DND-41 (cell line): Measurements from ENCODE around the gene EXOC4.

Source experiments
- ATAC-seq: fragments of 200-7000 bp; cut with Tn5 transposase; 3 replicates; pipeline ENCODE4 v1.9.1; 2021; ENCODE audit warnings: low read depth; ENCODE audit not compliant: insufficient read depth
- DNase-seq: peaks from one replicate; pipeline ENCODE4 v3.0.0-alpha.2; 2020
- H2AFZ ChIP-seq: 2 replicates; pipeline ENCODE4 v1.6.0; 2012; ENCODE audit warnings: low read depth, low read length
- H3K27ac ChIP-seq: 2 replicates; pipeline ENCODE4 v1.5.1; 2012; ENCODE audit warnings: low read length, inconsistent platforms
- H3K27me3 ChIP-seq: fragments of 200-600 bp; sonication (generic); 2 replicates; pipeline ENCODE4 v1.6.0; 2012; ENCODE audit warnings: low read length, mild to moderate bottlenecking, inconsistent platforms; ENCODE audit not compliant: insufficient read depth, poor library complexity
- H3K36me3 ChIP-seq: 2 replicates; pipeline ENCODE4 v1.5.1; 2012; ENCODE audit warnings: low read length, inconsistent platforms; ENCODE audit not compliant: insufficient read depth
- H3K4me1 ChIP-seq: 2 replicates; pipeline ENCODE4 v1.5.1; 2012; ENCODE audit warnings: mild to moderate bottlenecking, low read length; ENCODE audit not compliant: insufficient read depth
- H3K4me2 ChIP-seq: 2 replicates; pipeline ENCODE4 v1.6.0; 2012; ENCODE audit warnings: mild to moderate bottlenecking, moderate library complexity, low read length, inconsistent platforms; ENCODE audit not compliant: insufficient read depth
- H3K4me3 ChIP-seq, 2 experiments: fragments of 200-600 bp in 1 of 2; shearing (Covaris generic) in 1 of 2; 2 replicates each; pipeline ENCODE4 v1.5.1; 2012 to 2016; ENCODE audit warnings: inconsistent platforms in 2 of 2, low read length in 2 of 2, mild to moderate bottlenecking in 2 of 2, low read depth in 1 of 2, moderate library complexity in 1 of 2
- H3K79me2 ChIP-seq: 2 replicates; pipeline ENCODE4 v1.6.0; 2012; ENCODE audit warnings: low read length, inconsistent platforms; ENCODE audit not compliant: insufficient read depth
- H3K9ac ChIP-seq: 2 replicates; pipeline ENCODE4 v1.6.0; 2012; ENCODE audit warnings: low read depth, mild to moderate bottlenecking, inconsistent platforms, low read length, moderate library complexity
- H3K9me3 ChIP-seq: 2 replicates; pipeline ENCODE4 v1.5.1; 2012; ENCODE audit warnings: low read length, moderate library complexity, mild to moderate bottlenecking, inconsistent platforms; ENCODE audit not compliant: insufficient read depth, severe bottlenecking
- H4K20me1 ChIP-seq: 2 replicates; pipeline ENCODE4 v1.6.0; 2012; ENCODE audit warnings: low read length; ENCODE audit not compliant: insufficient read depth
- EZH2 ChIP-seq: IDR thresholded peaks from 3 replicates; pipeline ENCODE4 v1.6.1; 2012; ENCODE audit warnings: borderline replicate concordance, low read depth, mild to moderate bottlenecking, moderate library complexity, low read length, inconsistent platforms; ENCODE audit not compliant: severe bottlenecking
- TF ChIP-seq, protein P1 (sequence below): IDR thresholded peaks from 2 replicates; pipeline ENCODE4 v1.5.1; 2012; ENCODE audit warnings: borderline replicate concordance, low read length, moderate library complexity, mild to moderate bottlenecking; ENCODE audit not compliant: poor library complexity, severe bottlenecking; ENCODE audit errors: extremely low read depth

EXOC4 gene

GRCh38 chr7:133921635-133922182 lies 668.8 kb downstream of the EXOC4 start:
- Histone ChIP-seq H3K4me1 (no peaks in the 10 kb centered on the region), H4K20me1 (no peaks in the 10 kb centered on the region; the same call in 1 of the 2 replicates), H3K79me2 (no peaks in the 10 kb centered on the region), H3K27me3 (no peaks in the 10 kb centered on the region), H3K27ac (no peak overlapping the region), H3K36me3 (peaks cover 6% of the 10 kb centered on the region; the same call in 1 of the 2 replicates), H3K4me2 (no peak overlapping the region), H3K9me3 (peaks cover 8% of the 10 kb centered on the region), H3K9ac (no peak overlapping the region), H3K4me3 (no peak overlapping the region), H2AFZ (no peak overlapping the region)
- DNase-seq (no peak), ATAC-seq (no peak)
- TF ChIP-seq, protein P1, sequence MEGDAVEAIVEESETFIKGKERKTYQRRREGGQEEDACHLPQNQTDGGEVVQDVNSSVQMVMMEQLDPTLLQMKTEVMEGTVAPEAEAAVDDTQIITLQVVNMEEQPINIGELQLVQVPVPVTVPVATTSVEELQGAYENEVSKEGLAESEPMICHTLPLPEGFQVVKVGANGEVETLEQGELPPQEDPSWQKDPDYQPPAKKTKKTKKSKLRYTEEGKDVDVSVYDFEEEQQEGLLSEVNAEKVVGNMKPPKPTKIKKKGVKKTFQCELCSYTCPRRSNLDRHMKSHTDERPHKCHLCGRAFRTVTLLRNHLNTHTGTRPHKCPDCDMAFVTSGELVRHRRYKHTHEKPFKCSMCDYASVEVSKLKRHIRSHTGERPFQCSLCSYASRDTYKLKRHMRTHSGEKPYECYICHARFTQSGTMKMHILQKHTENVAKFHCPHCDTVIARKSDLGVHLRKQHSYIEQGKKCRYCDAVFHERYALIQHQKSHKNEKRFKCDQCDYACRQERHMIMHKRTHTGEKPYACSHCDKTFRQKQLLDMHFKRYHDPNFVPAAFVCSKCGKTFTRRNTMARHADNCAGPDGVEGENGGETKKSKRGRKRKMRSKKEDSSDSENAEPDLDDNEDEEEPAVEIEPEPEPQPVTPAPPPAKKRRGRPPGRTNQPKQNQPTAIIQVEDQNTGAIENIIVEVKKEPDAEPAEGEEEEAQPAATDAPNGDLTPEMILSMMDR, result no peak
- TF ChIP-seq EZH2, result no peak

- Histone ChIP-seq H3K4me3 (no peak overlapping the region), H3K9me3 (peaks cover 8% of the 10 kb centered on the region), H2AFZ (no peak overlapping the region), H3K9ac (no peak overlapping the region), H3K4me1 (no peaks in the 10 kb centered on the region), H4K20me1 (no peaks in the 10 kb centered on the region; the same call in 1 of the 2 replicates), H3K27ac (no peak overlapping the region), H3K27me3 (no peaks in the 10 kb centered on the region), H3K36me3 (peaks cover 6% of the 10 kb centered on the region; the same call in 1 of the 2 replicates), H3K79me2 (no peaks in the 10 kb centered on the region), H3K4me2 (no peak overlapping the region)
- DNase-seq (no peak), ATAC-seq (no peak)
- no peak for TF ChIP-seq EZH2
- TF ChIP-seq, protein P1, result no peak
Observed at GRCh38 chr7:133923974-133924373, 671.1 kb downstream of the EXOC4 start.

- H3K9ac ChIP-seq, result no peak overlapping the region
- ATAC-seq (no peak), DNase-seq (no peak)
- H3K27ac ChIP-seq, result no peak overlapping the region
- TF ChIP-seq, protein P1, result no peak
- no peak for TF ChIP-seq EZH2
- H3K4me1 ChIP-seq, result no peaks in the 10 kb centered on the region
- no peak overlapping the region for H3K4me2 ChIP-seq
- no peaks in the 10 kb centered on the region for H4K20me1 ChIP-seq
- no peaks in the 10 kb centered on the region for H3K36me3 ChIP-seq
- no peaks in the 10 kb centered on the region for H3K27me3 ChIP-seq
- no peaks in the 10 kb centered on the region for H3K9me3 ChIP-seq
- H3K79me2 ChIP-seq, result no peaks in the 10 kb centered on the region
- no peak overlapping the region for H3K4me3 ChIP-seq
- H2AFZ ChIP-seq, result no peak overlapping the region
Observed at GRCh38 chr7:133931053-133931452, 678.2 kb downstream of the EXOC4 start.

DNA sequence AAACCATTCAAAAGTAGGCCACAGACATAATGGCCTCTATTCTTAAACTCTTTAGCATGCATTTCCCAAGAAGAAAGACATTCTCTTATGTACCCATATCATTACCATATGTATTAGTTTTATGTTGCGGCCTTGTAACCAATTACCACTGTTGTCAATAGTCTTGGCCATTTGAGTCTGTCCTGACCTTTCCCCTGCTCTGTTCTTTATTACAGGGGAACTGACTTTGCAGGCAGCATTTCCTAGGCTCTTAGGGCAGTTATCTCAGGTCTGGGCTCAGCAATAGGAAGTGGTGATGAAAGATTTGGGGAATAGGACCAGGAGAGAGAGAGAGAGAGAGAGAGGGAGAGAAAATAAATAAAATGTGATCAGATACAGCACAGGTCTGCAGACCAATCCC lies 679.7 kb downstream of the EXOC4 start:
- H4K20me1 ChIP-seq, result no peaks in the 10 kb centered on the region
- no peak overlapping the region for H3K4me2 ChIP-seq
- no peaks in the 10 kb centered on the region for H3K79me2 ChIP-seq
- H3K9ac ChIP-seq, result no peak overlapping the region
- H3K36me3 ChIP-seq, result peaks cover 2% of the 10 kb centered on the region; the same call in 1 of the 2 replicates
- no peak overlapping the region for H3K4me3 ChIP-seq
- ATAC-seq, result no peak
- H3K27ac ChIP-seq, result no peak overlapping the region
- H3K4me1 ChIP-seq, result no peaks in the 10 kb centered on the region
- no peaks in the 10 kb centered on the region for H3K27me3 ChIP-seq
- no peaks in the 10 kb centered on the region for H3K9me3 ChIP-seq
- no peak for DNase-seq
- no peak overlapping the region for H2AFZ ChIP-seq
- TF ChIP-seq EZH2, result no peak
- TF ChIP-seq, protein P1, result no peak
